Measurements from ENCODE around the gene PLEKHG5. TPM values are rescaled to one million over a fixed set of nuclear protein-coding genes. Genes with fewer than 3 reads are reported as not detected.
A peak's percentile ranks its signal among the peaks of the same experiment; 100 is the strongest.
"Not testable (repeated sequence)": the region's sequence is repeated elsewhere in the genome, so short reads cannot be mapped to it uniquely, and the experiment has no call there.

PLEKHG5 gene
- total RNA-seq, 1 experiment from 2014 or later: 11.2 TPM

DNA sequence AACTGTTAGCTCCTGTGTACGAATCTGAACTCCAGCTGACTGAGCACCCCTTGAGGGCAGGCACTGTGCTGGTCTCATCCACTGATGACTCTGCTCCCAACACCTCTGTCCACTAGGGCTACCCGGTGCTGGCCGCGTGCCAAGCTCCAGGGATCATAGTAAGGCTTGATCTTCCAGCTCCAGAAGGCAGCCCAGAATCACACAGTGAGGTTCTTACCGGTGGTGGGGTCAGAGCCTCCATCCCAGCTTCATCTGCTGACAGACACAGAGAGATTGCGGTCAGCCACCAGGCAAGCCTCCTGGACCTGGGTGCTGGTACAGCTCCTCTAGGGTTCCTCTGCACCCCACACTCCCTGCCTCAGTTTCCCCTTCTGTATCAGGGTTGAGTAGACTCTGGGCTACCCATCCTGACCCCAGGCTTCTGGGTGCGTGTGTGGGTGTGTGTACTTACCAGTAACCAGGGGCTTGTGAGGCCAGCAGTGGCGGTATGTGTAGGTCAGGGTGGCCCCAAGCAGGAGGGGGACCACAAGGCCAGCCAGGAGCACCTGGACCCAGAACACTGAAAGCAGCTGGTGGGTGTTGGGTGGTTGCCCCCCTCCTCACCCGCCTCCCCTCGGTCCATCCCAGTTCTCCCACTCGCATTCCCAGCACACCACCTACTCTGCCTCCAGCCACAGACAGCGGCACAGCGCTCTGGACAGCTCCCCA, 28.9 kb downstream of the PLEKHG5 start:
- DNase-seq (ENCODE audit: low read depth): no peak

DNA sequence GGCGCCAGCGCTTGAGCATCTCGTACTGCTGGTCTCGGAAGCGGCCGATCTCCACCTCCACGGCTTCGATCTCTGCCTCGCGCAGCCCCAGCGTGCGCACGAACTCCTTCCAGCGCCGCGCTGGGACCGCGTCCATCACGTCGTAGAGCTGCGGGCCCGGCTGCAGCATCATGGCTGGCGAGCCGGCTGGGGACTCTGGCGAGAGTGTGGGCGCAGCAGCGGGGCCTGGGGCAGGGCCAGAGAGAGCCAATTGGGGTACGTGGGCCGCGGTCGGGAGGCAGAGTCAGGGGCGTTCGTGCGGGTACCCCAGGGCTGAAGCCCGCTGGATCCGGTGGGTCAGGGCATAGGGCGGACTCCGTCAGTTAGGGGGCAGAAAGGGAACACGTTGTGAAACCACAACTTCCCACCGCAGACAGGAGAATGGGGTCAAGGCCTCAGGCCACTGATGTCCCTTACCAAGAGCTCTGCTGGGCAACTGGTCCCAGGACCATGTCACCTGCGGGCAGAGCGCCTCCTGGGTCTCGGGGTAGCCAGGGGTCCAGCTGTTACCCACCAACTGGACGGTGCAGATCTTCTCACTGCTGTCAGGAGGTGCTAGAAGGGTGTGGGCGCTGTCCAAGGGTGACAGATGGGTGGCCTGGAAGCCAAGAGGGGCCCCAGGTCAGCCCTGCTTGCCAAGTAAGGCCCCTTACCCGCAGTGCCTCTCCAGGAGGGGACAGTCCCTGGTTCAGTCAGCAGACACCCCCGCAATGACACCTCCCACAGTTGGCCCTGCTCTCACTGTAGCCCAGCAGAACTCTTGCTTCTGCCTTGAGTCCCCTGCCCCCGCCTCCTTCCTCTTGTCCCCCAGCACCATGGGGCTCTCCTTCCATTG, 29.7 kb downstream of the PLEKHG5 start:
- DNase-seq (ENCODE audit: low read depth): no peak

DNA sequence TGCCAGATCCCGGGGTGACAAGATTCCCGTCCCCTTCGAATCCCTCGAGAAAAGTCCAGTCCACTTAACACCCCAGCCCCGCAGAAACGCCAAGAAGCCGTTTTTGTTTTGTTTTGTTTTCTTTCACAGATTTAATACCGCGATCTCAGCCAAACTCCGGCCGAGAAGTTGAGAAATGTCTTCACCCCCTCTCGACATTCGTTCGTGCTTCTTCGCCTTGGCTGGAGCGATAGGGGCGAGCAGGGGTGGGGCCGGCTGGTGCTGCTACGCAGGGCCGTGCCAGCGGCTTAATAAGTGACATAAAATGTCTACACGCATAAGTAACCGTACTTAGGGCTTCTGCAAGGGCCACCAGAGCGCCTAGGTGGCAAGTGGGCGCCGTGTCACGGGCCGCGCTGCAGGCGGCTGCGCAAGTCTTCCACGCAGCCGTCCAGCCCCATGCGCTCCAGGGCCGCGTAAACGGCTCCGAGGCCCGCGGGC, 30.4 kb downstream of the PLEKHG5 start:
- no peak for DNase-seq (ENCODE audit: low read depth)

DNA sequence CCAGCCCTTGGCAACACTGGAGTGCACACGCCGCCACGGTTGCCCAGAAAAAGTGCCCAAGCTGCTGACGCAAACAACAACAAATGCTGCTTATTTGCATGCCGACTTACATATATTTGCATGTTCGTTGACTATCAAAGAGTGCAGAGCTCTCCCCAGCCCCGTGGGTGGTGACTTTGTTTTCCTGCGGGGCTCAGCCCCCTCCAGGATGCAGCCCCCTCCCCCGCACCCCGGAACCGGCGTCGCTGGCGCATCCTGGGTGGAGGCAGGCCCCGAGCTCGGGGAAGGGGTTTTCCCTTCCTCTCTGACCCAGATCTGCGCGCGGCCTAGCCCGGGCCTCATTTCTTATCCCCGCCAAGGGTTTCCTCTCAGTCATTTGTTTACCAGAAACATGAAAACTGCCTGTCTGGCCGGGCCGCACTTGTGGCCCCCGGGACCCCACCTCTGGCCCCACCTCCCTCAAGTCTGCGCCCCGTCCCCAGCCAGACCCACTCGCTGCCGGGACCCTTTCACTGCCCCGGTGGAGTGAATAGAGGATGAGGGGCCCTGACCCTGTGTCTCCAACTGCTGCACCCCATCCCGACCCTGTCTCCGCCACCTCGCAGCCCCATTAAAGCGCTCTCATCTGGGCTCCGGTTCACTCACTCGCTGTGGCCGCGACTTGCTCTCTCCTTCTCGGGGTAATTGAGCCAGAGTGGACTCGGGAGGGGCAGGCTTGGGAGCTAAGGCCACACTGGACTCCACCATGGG, 31.0 kb downstream of the PLEKHG5 start:
- no peak for DNase-seq (ENCODE audit: low read depth)

DNA sequence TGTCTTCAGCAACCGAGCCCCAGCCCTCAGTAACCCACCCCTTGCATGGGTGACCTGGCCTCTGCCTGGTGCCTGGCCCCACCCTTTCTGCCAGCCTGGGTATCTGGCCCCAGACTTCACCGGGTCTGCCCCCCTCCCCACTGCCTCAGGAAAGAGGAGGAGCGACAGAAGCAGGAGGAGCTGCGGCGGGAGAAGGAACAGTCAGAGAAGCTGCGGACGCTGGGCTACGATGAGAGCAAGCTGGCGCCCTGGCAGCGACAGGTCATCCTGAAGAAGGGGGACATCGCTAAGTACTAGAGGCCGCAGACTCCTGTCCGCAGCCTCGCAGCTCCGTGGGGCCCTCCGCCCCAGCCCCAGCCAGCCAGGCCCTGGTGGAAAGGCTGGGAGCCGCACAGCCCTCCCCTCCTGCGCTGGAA, 31.6 kb downstream of the PLEKHG5 start:
- DNase-seq (ENCODE audit: low read depth): no peak

DNA sequence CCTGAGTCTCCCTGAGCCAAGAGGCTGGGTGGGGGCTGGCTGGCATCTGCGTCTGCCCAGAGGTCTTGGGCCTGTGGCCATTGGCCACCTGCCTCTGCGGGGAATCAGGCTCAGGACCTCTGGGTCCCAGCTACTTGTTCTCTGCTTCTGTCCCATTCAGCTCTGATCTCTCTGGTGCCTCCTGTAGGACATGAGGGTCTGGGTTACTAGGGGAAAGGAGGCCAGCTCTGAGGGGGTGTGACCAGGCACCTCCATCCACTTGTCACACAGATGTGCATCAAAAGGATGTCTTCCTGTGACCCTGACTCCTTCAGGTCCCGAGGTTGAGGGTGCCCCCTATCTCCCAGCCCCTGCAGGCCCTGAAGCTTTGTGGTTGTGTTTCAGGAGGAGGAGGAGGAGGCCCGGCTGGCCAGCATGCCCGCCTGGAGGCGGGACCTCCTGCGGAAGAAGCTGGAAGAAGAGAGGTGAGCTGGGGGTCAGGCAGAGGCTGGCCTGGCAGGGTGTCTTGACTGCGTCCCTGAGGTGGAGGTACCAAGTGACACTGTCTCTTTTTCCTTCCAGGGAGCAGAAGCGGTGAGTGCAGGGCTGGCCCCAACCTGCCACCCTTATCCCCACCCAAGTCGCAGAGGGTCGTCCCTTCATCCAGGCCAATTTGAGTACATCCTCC, 34.5 kb downstream of the PLEKHG5 start:
- no peak for DNase-seq (ENCODE audit: low read depth)

DNA sequence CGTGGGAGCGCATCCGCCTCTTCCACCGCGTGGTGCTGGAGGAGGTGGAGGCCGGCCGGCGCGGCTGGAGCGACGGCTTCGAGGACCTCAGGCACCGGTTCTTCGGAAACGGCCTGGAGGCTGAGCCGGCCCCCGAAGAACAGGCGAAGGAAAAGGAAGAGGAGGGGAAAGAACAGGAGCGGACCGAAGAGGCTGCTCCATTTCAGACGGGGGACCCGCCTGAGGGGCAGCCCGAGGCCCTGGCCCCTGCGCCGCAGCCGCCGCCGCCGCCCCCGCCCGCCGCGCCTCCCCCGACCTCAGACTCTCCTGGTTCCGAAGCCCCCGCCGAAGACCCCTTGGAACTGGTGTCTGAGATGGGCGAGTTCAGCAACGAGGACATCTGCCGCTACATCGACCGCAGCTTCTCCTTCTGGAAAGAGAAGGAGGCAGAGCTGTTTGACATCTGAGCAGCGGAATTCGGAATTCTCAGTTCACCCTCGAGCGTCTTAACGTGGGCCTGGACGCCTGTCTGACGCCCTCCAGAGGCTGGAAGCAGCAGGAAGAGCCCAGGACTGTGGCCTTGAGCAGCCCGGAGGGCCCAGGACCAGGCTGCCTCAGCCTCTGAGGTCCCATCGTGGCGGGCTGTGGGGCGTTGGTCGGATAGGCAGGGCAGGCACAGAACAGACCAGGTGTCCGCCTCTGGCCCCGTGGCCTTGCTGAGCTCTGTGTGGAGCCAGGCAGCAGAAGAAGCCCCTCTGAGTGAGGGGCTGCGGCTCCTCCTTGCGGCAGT, 35.5 kb downstream of the PLEKHG5 start:
- DNase-seq (ENCODE audit: low read depth): not testable (repeated sequence)

DNA sequence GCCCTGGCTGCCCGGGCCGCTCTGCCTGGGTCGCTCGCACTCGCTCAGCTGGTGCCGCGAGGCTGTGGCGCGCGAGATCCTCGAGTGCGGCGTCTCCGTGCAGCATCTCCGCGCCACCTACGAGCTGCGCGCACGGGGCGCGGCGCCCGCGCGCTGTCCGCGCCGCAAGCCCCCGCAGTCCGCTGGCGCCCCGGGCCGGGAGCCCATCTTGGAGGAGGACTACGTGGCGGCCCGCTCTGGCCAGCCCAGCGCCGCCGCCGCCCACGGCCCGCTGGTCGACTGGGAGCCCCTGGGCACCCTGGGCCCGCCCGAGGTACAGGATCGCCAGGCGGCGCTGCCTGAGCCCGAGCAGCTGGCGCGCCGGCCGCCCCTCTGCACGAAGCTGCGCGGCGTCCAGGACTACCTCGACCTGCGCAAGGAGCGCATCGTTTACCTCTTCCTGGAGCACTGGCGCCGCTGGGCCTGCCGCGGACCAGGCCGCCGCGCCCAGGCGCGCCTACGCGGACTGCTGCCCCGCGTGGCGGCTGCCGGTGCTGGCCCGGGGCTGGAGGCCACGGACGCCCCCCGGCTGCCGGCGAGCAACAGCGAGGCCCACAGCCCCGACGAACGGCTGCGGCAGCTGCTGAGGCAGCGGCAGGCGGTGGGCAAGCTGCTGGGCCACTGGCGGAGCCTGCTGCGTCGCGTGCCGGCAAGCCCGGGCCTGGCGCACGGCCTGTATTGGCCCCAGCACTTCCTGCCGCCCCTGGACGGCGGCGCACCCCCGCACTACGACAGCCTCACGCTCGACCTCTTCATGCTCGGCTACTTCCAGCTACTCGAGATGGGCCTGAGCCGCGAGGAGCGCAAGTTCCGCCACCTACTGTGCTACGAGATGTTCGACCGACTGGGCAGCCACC, 36.4 kb downstream of the PLEKHG5 start:
- no peak for DNase-seq (ENCODE audit: low read depth)

DNA sequence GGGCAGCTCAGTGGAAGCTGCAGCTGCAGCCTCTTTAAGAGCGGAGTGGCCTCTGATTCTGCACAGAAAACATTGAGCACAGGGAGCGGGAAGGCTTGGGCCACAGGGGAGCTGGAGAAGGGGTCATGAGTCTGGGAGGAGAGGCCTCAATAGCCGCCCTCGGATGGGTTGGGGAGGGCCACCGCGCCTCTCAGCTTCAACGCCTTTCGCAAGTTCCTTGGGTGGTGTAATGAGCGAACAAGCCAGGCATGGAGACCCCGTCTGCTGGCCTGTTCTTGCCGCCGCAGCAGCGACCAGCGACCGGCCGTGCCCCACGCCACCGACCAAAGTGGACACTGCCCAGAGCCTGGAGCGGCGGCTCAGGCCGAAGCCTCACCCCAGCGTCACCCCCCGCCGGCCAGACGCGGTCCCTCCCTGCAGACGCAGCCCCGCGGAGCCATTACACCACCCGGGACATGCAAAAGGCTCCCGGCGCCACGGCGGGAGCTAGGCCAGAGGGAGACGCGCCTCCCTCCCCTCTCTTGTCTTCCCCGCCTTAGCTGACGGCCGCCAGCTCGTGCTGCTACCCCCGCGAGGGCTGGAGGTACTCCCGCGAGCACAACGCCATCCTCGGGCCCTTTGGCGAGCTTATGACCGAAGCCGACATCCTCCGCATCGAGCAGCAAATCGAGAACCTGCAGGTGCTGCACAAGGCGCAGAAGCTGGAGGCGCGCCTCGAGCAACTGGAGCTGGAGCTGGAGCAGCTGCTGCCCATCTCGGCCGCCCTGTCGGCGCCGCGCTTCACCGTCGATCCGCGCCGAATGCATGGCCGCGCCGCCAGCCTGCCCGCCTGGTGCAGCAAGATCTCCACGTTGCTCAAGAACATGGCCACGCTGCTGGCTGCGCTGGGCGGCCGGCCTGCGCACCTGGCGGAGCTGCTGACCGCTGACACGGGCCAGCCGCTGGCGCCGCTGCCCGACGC, 37.3 kb downstream of the PLEKHG5 start:
- not testable (repeated sequence) for DNase-seq (ENCODE audit: low read depth)

DNA sequence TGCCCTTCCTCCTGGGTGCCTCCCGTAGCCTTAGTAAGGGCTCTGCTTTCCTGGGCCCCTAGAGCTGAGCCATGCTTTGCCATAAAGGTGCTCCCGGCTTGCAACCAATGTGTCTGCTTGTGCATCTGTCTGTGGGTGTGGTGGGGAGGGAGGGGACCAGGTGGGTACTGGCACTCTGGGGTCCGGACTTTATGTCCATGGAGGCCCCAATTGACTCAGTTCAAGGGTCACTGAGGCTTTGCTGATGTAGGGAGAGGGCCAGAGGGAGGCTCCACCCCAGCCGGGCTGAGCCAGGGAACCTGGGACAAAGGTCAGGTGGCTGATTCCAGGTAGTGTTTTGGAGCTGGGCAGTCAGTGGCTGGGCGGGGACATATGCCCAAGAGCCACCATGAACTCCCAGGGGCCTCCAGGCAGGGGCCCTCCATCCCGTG, 40.5 kb downstream of the PLEKHG5 start:
- DNase-seq (ENCODE audit: low read depth): no peak

DNA sequence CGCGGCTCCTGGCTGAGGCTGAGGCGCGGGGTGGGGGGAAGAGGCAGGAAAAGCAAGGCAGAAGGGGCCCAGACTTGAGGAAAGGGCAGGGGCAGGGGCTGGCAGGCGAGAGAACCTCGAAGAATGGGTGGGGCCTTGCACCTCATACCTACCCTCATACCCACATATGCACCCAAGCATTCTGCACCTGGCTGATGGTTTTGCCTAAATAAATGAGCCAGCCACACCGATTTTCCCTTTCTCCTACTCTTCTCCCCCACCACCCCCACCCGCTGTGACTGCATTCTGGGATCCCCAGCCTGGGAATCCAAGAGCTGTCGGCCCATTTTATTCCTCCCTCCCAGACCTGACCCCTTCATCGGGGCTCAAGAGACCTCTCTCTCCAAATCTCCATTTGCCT, 41.0 kb downstream of the PLEKHG5 start:
- not testable (repeated sequence) for DNase-seq (ENCODE audit: low read depth)

DNA sequence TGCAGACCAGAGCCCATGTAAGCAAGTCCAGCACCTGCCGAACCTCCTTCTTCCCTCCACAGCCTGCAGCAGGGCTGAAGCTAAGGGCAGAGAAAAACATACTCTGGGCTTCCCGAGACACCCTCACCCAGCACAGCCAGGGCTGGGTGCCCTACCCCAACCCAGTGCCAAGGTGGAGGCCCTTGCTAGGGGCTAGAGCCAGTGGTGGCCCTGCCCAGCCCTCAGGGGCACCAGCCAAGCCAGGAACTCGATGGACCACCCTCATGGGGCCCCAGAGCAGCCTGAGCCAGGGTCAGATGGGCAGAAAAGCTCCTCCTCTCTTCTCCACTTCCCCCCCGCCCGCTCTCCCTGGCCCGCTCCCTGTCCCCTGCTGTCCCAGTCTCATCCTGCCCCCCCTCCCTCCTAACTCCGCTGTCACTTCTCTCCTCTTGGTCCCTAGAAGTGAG, 41.4 kb downstream of the PLEKHG5 start:
- DNase-seq (ENCODE audit: low read depth): no peak

DNA sequence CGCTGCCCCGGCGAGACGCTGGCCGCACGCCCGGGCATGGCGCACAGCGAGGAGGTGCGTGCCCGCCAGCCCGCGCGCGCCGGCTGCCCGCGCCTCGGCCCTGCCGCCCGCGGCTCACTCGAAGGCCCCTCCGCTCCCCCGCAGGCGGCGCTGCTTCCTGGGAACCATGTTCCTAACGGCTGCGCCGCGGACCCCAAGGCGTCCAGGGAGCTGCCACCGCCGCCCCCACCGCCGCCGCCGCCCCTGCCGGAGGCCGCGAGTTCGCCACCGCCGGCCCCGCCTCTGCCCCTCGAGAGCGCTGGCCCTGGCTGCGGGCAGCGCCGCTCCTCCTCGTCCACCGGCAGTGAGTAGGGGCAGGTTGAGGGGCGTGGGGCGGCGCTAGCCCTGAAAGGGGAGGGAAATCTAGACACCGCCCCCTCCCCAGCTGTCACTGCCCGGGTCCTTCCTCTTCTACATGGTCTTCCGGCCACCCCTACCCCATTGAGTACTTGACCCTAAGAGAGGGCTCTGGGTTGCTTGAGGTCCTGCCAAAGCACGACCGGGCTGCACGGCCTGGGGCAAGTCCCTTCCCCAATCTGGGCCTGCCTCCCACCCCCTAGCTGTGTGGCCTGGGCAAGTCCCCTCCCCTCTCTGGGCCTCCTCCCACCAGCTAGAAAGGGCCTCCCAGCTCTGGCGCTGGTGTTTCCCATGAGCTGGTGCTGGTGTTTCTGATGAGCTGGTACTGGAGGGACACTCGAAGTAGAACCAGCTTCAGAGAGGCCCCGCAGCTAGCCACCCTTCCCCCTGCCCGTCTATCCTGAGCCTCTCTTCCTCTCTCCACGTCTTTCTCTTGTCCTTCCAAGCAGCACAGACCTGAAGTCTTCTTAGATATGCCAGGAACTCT, 42.5 kb downstream of the PLEKHG5 start:
- DNase-seq (ENCODE audit: low read depth): peak; percentile 42

DNA sequence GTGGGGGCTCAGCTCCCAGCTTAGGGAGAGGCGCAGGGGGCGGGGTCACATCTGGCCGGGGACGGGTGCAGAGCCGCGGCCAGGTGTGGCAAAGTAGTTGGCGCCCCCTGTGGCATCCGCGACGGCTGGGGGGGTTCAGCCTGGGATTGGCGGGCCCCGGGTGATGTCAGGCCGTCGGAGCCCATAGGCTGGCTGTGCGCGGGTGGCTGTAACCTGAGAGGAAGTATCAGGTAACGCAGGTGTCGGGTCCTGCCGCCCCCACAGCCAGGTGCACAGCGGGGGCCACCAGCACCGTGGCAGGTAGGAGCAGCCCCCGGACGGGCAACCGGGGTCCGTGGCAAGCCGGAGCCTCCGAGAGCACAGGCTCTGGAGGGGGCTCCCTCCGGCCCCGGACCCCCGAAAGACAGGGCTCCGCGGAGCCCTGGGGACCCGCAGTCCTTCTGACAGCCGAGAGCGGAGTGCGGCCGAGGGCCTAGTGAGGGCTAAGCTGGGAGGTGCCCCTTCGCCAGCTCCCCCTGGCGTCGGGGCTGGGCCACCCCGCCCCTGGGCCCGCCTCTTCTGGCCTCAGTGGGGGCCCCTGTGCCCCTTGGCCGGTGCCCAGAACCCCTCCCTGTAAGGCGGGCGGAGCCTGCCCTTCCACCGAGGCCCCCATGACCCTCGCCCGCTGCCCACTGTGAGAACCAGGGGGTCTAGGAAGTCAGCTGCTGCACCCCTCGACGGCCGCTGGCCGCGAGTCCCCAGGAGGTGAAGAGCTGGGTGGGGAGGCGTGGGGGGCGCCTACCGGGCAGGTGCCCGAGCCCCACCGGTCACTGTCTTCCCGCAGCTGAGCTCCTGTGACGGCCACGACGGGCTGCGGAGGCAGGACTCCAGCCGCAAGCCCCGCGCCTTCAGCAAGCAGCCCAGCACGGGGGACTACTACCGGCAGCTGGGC, 43.4 kb downstream of the PLEKHG5 start:
- DNase-seq (ENCODE audit: low read depth): no peak

DNA sequence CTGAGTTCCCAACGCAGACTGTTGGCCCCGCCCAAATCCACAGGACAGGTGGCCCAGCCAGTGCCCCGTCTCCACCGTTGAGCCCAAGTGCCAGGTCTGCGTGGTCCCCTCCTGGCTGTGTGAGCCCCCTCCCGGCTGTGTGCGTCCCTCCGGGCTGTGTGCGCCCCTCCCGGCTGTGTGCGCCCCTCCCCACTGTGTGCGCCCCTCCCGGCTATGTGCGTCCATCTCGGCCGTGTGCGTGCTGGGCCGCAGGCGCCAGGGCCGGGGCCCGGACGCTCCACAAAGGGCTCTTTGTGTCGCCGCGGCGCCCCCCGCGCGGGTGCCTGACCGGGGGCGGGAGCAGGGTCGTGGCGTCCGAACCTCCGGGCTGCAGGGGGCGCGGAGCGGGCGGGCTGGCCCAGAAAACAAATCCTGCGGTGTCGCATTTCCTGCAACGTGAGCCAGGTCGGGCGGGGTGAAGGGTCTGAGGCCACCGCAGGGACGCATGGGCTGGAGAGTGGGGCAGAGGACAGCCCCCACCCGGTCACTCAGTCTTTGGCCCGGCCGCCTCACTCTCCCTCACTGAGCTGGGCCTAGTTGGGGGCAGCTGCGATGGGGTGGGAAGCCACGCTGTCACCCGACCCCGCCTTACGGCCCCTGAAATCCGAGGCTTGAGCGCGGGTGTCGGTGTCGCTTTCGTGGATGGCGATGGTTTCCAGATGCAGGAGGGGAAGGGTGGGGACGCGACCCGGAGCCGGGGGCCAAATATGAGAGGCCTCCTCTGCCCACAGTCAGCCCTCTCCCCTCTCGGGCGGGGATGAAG, 44.2 kb downstream of the PLEKHG5 start:
- no peak for DNase-seq (ENCODE audit: low read depth)

DNA sequence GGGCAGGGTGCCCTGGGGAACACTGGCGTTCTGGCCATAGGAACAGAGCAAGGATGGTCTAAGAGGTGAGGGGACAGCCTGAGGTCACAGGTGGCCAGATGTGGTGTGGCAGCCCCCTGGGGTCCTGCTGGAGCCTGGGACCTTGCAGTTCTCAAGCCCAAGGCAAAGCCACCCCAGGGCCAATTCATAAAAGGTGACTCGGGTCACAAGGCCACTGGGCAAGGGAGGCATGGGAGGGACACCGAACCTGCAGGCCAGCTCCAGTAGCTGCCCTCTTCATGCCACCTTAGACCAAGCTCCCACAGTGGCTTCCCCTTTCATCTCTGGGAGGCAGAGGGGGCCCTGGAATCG, 44.8 kb downstream of the PLEKHG5 start:
- no peak for DNase-seq (ENCODE audit: low read depth)

Data from M059J (cell line).